ENCODE data around the gene GIMAP5.

DNA sequence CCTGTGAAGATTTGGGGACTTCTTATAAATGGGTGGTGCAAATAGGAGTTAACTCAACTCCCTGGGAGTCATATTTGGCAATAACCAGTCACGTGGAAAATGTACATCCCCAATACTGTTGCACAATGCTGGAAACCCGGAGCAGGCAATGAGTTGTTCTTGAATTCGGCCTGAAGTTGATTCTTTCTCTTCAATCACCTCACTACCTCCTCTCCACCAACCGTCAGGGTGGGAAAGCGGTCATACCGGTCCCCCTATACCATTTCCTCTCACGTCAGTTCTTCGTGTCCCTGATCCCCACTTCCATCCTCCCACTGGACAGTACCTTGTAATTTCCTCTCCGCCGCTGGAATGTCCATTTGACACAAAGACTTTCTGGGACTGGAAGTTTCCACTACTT lies 2.8 kb downstream of the GIMAP5 start:
- TF ChIP-seq, protein P1, sequence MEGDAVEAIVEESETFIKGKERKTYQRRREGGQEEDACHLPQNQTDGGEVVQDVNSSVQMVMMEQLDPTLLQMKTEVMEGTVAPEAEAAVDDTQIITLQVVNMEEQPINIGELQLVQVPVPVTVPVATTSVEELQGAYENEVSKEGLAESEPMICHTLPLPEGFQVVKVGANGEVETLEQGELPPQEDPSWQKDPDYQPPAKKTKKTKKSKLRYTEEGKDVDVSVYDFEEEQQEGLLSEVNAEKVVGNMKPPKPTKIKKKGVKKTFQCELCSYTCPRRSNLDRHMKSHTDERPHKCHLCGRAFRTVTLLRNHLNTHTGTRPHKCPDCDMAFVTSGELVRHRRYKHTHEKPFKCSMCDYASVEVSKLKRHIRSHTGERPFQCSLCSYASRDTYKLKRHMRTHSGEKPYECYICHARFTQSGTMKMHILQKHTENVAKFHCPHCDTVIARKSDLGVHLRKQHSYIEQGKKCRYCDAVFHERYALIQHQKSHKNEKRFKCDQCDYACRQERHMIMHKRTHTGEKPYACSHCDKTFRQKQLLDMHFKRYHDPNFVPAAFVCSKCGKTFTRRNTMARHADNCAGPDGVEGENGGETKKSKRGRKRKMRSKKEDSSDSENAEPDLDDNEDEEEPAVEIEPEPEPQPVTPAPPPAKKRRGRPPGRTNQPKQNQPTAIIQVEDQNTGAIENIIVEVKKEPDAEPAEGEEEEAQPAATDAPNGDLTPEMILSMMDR (conservative IDR thresholded peaks at IDR 0.05), result no peak
- TF ChIP-seq ZFX (IDR thresholded peaks at IDR 0.05), result no peak
